DMS114 treated with DMSO at 0.1 percent for 48 hours (cell line): ENCODE data around the gene CEP70.
A peak's percentile ranks its signal among the peaks of the same experiment; 100 is the strongest.
"Not testable (repeated sequence)": the region's sequence is repeated elsewhere in the genome, so short reads cannot be mapped to it uniquely, and the experiment has no call there.

Experiments
- DNase-seq: peaks from one replicate; lab custom pipeline; 2025; ENCODE audit not compliant: unreplicated experiment; lab: John Stamatoyannopoulos, UW

The CEP70 gene

DNA sequence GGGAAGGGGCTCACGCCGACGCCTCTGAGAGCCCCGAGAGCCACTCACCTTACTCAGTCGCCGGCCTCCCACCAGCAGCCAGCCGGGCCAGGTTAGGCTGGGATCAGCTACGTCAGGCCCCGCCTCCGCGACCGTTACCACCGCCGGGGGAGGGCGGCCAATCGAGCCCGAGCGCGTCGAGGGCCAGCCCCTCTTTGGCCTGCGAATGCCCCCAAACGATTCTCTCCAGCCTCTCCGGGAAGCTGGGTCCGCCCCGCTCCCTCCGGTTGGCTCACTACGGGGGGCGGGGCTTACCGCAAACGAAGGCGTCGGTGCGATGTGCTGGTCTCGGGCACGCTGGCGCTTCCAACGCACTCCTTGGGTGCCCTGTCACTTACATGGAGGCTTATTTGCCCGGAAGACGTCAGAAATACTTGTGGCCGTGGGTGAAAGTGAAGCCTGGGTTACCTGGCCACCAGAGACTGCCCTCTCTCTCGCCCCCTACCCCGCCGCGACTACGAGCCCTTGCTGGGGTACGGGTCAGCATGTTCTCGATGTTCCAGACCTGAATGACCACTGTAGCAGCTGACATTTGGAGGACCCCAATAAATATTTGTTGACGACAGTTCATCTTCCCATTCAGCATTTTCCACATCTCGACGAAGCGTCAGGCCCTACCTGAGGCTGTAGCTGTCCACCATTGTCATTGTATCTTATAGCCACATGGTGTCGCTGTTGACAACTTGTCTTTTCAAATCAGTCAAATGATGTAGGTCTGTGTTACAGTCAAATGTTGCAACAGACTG is at the start of gene CEP70:
Gene CEP70, minus strand, starts transcription at position 111 of the 785 bp plus-strand sequence. CDS start 21,333 bp downstream, outside the sequence.
- DNase-seq: no peak

DNA sequence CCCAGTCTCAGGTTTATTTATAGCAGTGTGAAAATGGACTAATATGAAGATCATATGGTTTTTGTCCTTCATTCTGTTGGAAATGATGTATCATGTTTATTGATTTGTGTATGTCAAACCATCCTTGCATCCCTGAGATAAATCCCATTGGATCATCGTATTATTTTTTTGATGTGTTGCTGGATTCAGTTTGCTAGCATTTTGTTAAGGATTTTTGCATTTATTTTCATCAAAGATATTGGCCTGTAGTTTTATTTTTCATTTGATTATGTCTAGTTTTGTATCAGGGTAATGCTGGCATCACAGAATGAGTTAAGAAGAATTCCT is 48.8 kb upstream of the CEP70 start:
- DNase-seq: no peak

DNA sequence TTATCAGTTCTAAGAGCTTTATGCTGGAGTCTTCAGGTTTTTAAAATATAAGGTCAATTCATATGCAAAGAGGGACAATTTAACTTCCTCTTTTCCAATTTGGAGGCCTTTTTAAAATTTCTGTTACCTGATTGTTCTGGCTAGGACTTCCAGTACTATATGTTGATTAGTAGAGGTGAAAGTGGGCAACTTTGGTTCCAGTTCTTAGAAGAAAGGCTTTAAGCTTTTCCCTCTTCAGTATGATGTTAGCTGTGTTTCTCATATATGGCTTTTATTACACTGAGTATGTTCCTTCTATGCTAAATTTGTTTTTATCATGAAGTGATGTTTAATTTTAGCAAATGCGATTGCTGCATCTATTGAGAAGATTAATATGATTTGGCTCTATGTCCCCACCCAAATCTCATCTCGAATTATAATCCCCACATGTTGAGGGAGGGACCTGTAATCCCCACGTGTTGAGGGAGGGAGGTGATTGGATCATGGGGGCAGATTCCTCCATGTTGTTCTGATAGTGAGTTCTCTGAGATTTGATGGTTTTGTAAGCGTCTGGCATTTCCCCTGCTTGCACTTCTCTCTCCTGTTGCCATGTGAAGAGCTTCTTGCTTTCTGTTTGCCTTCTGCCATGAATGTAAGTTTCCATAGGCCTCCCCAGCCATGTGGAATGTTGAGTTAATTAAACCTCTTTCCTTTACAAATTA is 48.3 kb upstream of the CEP70 start:
- no peak for DNase-seq

- no peak for DNase-seq
Measured at GRCh38 chr3:138640537-138640936, 46.5 kb upstream of the CEP70 start.

DNA sequence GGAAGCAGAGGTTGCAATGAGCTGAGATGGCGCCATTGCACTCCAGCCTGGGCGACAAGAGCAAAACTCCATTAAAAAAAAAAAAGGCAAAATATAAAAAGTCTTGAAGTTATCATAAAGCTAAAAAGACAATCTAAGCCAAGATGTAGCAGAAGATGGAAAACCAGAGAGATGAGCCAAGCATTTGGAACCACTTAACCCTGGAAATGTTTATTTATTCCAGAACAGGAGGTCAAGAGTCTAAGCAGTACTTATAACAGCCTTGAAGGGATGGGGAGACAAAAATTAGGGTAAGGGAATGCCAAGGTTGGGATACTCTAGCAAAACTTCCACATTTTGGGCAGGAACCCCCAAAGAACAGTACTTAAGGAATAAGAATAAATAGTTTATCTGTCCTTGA is 44.6 kb upstream of the CEP70 start:
- no peak for DNase-seq

DNA sequence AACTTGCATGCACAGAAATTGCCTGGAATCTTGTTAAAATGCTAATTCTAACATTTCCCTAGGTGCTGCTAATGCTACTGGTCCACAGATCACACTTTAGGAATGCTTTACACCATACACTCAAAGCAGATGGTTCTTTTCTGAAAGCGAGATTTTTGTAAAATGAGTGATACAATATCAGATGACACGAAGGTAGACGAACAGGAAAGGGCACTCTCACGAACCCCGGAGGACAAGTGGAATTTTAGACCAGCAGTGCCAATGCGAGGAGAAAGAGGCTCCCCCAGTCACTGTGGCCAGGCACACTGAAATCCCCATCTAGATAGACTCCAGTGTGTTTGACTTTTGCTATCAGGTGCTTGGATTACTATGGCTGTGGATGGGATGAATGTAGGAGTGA is 35.5 kb upstream of the CEP70 start:
- no peak for DNase-seq

DNA sequence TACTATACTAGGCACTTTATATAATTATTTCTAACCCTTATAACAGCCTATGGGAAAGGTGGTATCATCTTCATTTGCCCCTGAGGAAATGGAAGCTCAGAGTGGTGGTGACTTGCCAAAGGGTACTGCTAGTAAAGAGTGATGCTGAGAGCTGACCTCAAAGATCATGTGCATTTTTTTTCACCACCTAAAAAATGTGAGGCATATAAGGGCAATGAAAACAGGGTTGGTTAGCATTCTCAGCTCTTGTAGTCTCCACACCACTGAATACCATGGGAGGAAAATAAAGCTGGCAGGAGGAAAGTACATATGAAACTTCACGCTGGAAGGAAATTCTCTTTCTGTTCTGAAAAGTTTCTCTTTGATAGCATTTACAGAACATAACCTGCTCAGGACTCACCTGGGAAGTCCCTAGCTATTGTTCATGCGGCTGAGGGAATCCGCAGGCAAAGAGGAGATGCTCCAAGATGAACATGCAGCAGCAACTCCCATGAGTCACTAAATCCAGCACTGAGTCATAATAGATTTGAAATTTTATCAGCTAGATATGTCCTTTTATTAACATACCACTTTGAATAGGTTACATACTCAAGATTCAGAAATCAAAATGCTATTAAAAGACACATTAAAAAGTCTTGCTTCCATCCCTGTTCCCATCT is 31.8 kb upstream of the CEP70 start:
- no peak for DNase-seq

- no peak for DNase-seq
Measured at GRCh38 chr3:138624518-138624917, 30.5 kb upstream of the CEP70 start.

DNA sequence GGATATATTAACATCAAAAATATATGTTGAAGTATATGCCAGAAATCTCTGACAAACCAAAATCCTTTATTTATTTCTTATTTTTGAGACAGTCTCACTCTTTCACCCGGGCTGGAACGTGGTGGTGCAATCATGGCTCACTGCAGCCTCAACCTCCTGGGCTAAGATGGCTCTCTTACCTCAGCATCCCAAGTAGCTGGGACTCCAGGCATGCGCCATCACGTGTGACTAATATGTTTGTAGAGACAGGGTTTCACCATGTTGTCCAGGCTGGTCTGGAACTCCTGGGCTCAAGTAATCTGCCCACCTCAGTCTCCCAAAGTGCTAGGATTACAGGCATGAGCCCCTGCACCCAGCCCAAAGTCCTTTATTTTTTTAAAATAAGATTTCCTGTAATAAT is 26.4 kb upstream of the CEP70 start:
- DNase-seq: no peak

- DNase-seq: no peak
Measured at GRCh38 chr3:138615462-138615861, 21.4 kb upstream of the CEP70 start.

DNA sequence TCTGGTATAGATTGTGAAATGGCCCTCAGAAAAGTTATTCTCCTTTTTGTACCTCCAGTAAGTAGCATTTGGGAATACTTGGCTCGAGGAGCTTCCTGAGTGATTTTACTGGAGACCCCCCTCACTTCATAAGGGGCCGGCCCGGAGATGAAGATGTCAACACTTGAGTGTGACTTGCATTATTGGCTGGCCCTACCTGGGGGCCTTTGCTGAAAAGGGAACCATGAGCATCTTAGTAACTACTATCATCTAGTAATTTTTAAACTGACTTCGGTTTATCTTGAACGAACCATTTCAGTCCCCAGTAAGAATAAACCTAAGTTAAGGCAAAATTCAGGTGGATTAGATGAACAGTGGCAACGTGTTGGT is 15.8 kb upstream of the CEP70 start:
- DNase-seq: no peak

- peak; percentile 54 for DNase-seq
Measured at GRCh38 chr3:138608322-138609135, 14.5 kb upstream of the CEP70 start, which contains the start of gene FAIM. FAIM (plus strand) TSS chr3:138608771; CDS start chr3:138619727, 10,956 bp downstream.

GRCh38 chr3:138604106-138604595 is 10.1 kb upstream of the CEP70 start:
- not testable (repeated sequence) for DNase-seq

DNA sequence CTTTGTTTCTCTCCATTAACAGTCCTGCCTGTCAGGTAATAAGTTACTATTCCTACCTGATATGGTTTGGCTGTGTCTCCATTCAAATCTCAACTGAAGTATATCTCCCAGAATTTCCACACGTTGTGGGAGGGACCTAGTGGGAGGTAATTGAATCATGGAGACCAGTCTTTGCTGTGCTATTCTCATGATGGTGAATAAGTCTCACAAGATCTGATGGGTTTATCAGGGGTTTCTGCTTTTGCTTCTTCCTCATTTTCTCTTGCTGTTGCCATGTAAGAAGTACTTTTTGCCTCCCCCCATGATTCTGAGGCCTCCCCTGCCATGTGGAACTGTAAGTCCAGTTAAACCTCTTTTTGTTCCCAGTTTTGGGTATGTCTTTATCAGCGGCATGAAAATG is 7.6 kb upstream of the CEP70 start:
- not testable (repeated sequence) for DNase-seq

GRCh38 chr3:138600100-138600745 is 6.2 kb upstream of the CEP70 start:
- DNase-seq: no peak

GRCh38 chr3:138598534-138598933 is 4.5 kb upstream of the CEP70 start:
- DNase-seq: no peak

DNA sequence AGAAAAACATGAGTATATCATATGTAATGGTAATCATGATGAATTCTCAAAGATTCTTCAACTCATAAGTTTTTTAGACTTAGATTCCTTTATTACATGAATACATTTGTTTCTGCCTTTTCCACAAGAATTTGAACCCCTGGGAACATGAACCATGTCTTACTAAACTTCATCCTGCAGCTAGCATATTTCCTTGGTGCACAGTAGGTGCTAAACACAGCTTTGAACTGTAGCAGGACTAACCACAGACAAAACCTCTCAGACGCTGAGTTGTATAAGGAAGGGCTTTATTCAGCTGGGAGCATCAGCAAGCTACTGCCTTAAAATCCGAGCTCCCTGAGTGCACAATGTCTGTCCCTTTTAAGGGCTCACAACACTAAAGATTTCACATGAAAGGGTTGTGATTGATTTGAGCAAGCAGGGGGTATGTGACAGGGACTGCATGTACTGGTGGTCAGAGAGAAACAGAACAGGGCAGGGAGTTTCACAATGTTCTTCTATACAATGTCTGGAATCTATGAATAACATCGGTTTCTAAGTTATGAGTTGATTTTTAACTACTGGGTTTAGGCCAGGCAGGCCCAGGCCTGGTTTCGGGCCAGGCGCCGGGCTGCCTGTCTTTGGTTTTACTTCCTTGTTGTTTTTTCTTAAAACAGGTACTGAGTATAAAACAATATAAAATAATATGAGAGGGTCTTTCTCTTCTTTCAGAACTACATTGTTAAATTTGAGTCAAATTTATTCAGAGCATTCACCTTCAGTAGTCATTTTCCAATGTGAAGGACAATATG is 3.3 kb upstream of the CEP70 start:
- not testable (repeated sequence) for DNase-seq

- no peak for DNase-seq
Measured at GRCh38 chr3:138594935-138595610, 1.0 kb upstream of the CEP70 start.

- DNase-seq: no peak
Measured at GRCh38 chr3:138593488-138594149, 441 bp downstream of the CEP70 start.
